ENCODE data around the gene CACTIN.

Gene CACTIN

GRCh38 chr19:3627351-3627723, 747 bp upstream of the CACTIN start:
- no peak for DNase-seq (ENCODE audit: low read depth)

DNA sequence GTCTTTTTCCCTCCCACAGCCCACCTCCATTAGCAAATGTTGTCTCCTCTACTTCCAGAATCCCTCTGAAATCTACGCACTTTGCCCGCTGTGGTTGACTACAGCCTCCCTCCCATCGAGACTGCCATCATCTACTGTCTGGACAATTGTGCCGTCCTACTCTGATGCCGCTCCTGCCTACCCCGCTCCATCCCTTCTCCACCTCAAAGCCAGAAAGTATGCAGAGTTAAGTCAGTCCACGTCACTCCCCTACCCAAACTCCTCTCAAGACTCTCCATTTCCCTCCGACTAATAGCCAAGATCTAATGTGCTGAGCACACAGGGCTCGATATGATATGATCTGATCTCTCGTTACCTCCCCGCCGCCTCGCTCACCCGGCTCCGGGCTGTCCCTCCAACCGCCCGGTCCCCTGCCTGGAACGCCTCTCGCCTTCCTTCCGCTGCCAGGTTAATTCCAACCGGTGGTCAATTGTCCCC, 556 bp downstream of the CACTIN start:
- DNase-seq (ENCODE audit: low read depth): no peak

DNA sequence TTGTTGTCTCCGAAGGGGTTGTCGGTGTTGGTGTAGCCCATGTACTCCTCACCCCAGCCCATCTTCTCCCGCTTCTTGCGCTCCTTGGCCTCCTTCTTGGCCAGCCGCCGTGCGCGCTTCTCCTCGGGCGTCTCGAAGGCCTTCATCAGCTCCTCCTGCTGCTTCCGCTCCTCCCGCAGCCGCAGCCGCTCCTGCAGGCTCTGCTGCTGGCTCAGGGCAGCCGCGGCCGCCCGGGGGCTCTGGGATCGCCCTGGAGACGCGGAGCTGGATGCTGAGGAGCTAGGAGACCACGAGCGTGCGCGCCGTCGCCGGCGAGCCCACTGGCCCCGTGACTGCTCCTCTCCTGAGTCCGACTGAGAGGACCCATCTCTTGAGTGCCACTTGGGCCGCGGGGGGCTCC, 2.9 kb downstream of the CACTIN start:
- DNase-seq (ENCODE audit: low read depth): no peak

- DNase-seq (ENCODE audit: low read depth): no peak
Measured at GRCh38 chr19:3622224-3622623, 4.4 kb downstream of the CACTIN start.

DNA sequence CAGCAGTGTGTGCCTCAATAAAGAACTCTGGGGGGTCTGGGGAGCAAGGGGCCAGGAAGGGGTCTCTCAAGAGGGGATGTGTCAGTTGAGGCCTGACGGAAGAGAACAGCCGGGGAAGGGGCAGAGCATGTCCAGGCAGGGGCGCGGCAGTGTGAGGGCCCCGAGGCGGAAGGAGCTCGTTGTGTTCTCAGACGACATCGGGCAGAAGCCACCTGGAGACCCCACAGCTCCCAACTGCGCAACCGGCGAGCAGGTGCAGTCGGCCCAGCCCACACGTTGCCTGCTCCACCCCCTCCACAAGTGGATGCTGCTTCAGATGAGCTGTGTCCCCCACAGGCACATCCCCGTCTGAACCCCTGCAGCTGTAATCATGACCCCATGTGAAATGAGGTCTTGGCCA, 4.9 kb downstream of the CACTIN start:
- DNase-seq (ENCODE audit: low read depth): no peak

DNA sequence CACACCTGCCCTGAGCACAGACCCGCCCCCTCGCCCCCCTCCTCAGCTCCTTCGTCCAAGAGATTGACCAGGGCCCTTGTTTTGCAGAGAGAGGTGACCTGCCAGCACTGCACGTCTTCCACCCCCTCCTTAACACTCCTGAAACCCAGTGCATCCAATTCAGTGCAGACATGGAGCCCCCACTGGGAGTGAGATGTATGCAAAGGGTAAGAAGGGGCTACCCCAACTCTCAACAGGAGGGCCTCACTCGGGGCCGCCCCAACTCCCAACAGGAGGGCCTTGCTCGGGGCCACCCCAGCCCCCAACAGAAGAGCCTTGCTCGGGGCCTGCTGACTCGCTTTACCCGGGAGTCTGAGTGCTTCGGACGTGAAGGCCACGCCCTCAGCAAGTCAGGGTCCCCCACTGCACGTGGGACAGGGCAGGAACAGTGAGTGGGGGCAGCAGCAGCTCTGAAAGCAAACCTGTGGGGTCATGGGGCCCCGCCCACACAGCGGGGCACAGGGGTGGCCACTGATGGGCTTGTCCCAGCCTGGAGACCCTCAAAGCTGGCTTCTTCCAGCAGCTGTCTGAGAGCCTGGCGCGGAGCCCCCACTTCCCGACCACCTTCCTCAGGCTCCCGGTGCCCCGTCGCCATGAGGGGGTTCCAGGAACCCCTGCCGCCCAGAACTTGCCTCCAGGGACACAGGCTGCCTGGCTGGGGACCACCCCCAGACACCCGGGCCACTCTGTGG, 5.6 kb downstream of the CACTIN start:
- DNase-seq (ENCODE audit: low read depth): no peak

DNA sequence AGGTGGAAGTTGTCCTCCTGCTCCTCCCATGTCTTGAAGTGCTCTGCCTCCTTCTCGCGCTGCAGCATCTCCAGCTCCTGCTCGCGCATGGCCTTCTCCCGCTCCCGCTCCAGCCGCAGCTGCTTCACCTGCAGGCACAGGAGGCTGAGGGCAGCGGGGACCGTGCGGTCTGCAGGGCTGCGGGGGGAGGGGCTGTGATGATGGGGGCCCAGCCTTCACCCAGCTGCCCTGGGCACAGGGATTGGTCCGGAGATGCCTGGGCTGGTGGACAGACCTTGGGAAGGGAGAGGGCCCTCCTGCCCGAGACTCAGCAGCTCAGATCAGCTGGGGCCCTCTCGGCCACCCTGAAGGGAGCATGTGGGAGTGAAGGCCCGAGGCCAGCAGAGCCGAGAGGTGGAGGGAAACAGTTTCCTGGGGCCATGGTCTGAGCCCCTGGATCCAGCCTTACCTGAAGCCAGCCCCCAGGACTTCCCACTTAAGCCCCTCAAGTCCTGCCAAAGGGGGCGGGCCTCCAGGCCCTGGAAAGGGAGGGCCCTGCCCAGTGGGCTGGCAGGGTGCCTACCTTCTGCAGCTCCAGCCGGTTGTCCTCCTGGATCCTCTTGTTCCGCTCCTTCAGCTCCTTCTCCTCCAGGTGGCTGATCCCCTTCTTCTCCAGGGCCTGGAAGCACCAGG, 6.3 kb downstream of the CACTIN start:
- no peak for DNase-seq (ENCODE audit: low read depth)

GRCh38 chr19:3619631-3620012, 7.0 kb downstream of the CACTIN start:
- no peak for DNase-seq (ENCODE audit: low read depth)

GRCh38 chr19:3618811-3619630, 7.6 kb downstream of the CACTIN start:
- DNase-seq (ENCODE audit: low read depth): no peak

- peak; percentile 26 for DNase-seq (ENCODE audit: low read depth)
Measured at GRCh38 chr19:3618144-3618810, 8.3 kb downstream of the CACTIN start.

GRCh38 chr19:3617463-3617862, 9.1 kb downstream of the CACTIN start:
- DNase-seq (ENCODE audit: low read depth): no peak

DNA sequence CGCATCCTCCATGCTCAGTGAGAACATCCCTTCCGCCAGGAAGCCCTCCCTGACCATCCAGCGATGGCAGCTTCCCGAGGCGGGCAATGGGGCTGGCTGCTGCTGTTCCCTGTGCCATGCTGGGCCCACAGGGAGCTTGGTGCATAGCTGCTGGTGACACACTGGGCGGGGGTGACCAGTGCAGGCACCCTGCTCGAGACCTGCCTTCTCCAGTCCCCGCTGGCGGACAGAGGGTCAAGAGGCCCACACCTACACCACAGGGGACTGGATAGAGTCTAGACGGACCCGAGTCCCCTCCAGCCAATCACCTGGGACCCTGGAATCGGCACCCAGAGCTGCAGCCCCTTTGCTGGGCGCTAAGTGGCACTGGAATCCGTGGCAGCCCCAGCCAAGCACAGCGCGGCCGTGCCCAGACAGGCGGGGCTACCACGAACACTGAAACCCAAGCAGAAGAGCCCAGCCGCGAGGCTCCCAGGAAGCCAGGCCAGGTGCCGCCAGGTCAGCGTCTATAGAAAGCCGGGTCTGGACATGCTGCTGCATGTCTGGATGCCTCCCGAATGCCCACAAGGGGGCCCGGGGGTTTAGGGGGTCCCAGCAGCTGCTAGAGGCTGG, 11.0 kb downstream of the CACTIN start:
- DNase-seq (ENCODE audit: low read depth): no peak

GRCh38 chr19:3614858-3615505, 11.6 kb downstream of the CACTIN start:
- DNase-seq (ENCODE audit: low read depth): no peak

DNA sequence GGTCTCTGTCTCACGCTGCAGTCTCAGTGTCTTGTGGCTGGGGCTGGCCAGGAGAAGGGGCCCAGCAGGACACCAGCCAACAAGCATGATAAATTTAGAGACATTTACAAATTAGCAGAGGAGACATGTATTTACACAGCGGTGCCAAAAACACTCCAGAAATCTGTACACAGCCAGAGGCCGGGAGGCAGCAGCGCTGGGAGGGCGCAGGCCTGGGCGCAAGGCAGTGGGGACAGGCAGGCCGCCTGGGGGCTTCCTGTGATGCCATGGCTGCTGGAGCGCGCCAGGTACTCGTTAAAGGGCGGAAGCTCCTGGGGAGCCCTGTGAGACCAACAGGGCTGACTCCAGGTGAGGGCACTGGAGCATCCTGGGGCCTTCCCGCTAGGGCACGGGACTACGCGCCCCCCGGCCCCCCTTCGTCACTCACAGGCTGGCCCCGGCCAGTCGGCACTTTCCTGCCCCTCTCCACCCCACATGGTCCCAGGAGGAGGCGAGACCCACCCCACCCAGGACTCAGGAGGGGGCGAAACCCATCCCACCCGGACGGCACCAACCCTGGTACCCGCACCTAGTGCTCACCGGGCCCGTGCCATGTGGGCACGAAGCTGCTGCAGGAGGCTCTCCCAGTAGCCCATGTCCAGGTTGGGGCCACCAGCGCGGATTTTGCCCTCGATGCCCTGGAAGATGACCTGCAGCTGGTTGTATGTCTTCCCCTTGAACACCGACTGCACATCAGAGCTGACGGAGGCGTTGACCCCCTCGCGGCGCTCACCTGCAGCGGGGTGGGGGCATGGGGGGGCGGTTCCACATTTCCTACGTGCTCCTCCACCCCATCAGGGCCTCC, 12.6 kb downstream of the CACTIN start:
- no peak for DNase-seq (ENCODE audit: low read depth)

DNA sequence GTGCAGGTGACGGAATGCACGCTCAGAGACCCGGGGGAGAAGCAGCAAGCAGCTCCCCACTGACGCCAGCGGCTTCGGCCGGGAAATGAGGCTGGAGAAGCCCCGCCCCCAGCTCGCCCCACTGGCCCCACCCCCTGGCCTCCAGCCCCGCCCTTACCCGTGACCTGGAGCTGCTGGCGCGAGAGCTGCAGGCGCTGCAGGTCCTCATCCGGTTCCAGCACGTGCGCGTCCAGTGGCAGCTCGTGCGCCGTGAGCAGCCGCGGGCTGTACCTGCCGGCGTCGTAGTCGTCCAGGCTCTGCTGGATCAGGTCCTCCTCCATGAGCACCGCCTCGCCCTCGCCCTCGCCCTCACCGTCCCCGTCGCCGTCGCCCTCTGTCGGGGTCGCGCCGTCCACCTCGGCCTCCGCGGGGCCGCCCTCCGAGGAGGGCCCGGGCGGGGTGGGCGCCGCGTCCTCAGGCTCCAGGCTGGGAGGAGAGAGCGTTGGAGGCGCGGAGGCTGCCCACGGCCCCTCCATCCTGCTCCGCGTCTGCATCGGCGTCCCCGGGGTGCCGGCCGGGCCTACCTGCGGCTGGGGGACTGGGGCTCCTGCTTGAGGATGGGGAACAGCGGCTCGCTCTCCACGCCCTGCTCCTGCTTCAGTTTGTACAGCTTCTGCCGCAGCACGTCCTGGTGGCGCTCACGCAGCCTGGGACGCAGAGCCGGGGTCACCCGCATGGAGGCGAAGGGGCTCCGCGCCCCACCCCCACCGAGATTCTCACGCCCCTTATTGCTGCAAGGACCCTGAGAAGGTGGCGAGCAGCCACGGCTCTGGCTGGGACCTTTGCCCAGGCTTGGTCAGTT, 13.5 kb downstream of the CACTIN start:
- DNase-seq (ENCODE audit: low read depth): no peak

GRCh38 chr19:3612330-3612729, 14.3 kb downstream of the CACTIN start:
- no peak for DNase-seq (ENCODE audit: low read depth)

DNA sequence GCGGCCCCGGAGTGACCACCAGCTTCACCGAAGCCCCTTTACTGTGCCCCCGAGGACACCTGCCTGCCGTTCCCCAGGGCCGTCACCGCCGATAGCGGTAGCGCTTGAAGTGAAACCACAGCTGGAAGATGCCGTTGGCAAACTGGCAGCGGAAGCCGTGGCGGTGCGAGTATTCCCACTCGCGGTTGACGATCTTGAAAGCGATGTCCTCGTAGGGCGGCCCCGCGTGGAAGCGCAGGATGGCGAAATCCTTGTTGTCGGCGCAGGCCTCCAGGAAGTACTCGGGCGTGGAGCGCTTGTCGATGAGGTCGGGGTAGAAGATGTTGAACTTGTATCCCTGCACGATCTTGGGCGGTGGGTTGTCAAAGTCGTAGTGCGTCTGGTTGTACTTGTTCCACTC, 14.7 kb downstream of the CACTIN start:
- DNase-seq (ENCODE audit: low read depth): no peak

DNA sequence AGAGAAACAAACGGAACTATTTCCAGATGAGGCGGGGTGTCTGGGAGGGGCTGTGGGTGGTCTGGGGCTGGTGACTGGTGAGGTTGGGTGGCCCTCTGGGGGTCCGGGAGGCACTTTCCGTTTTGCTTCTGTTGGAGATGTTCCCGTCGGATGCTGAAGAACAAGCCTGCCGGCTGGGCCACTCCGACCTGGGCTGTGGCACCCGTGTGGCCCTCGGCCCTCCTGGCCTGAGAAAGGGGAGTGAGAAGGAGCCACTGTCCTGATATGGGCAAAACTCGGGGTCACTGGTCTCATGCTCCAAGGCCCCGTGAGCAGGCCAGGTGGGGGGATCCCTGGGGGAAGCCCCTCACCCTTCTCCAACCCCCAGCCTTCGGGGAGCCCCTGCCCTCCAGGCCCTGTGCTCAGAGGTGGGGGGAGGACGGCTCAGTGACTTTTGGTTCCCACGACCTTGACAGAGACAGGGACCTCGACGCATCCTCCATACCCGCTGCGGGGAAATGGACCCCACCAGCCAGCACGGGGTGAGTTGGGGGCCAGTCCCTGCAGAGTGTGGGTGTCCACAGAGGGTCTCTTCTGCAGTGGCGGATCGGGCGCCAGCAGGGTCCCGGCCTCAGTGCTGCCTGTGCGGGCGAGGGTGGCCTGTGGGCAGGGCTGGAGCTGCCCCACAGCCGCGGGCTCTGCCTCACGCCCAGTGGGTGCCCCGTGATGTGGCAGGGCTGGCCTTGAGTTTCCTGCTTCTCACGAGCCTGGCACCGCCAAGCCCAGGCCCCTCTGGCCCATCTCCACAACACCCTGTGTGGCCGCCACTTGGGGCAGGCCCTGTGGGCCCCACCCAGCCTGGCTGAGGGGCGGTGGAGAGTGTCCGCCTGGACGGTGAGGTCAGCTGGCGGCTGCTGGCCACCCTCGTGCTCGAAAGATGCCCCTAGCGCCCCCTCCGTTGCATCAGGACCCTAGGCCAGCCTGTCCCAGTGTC, 15.6 kb downstream of the CACTIN start:
- no peak for DNase-seq (ENCODE audit: low read depth)

Data from activated T-helper 1 cell treated with Interleukin-2 at 50 U/mL for 16 hours (primary cell).